Brain microvascular endothelial cell (primary cell): ENCODE data around the gene SKP1.

Experiments
- DNase-seq: peaks from one replicate; pipeline ENCODE4 v3.0.0-alpha.2; 2020
- H3K27ac ChIP-seq: fragments of 250-450 bp; sonication (Bioruptor Pico); 2 replicates; pipeline ENCODE4 v1.5.1; 2020; ENCODE audit warnings: mild to moderate bottlenecking, moderate library complexity
- H3K27me3 ChIP-seq: fragments of 250-450 bp; sonication (Bioruptor Pico); replicated peaks from 2 replicates; pipeline ENCODE4 v1.5.1; 2020; ENCODE audit warnings: mild to moderate bottlenecking
- H3K36me3 ChIP-seq: fragments of 250-450 bp; sonication (Bioruptor Pico); replicated peaks from 2 replicates; pipeline ENCODE4 v1.5.1; 2020; ENCODE audit warnings: mild to moderate bottlenecking
- H3K4me3 ChIP-seq: 2 replicates; pipeline ENCODE4 v1.5.1; 2011; ENCODE audit warnings: low read depth, mild to moderate bottlenecking, control low read depth, low read length, moderate library complexity
- CTCF ChIP-seq: IDR thresholded peaks from 2 replicates; pipeline ENCODE4 v1.5.1; 2011; ENCODE audit warnings: low read depth, mild to moderate bottlenecking, moderate library complexity, low read length, control low read depth, inconsistent platforms; ENCODE audit errors: missing control alignments
- in situ Hi-C: cut with HindIII; loops from 2 replicates; pipeline ENCODE4 v1.10.0; 2017; ENCODE audit warnings: low sequenced_read_pairs, low pct_ligation_motif_present

The SKP1 gene

GRCh38 chr5:134100283-134101091 lies 76.3 kb downstream of the SKP1 start:
- H3K27me3 ChIP-seq: no peaks in the 10 kb centered on the region
- peak; percentile 78 for DNase-seq
- no peaks in the 10 kb centered on the region for H3K36me3 ChIP-seq
- H3K4me3 ChIP-seq: no peak overlapping the region
- TF ChIP-seq CTCF: no peak
- H3K27ac ChIP-seq: peak overlapping the region; percentile 2
- in situ Hi-C loops: no loop called here

- no peaks in the 10 kb centered on the region for H3K36me3 ChIP-seq
- no peak overlapping the region for H3K4me3 ChIP-seq
- no peak for DNase-seq
- TF ChIP-seq CTCF: no peak
- in situ Hi-C loops: no loop called here
- no peaks in the 10 kb centered on the region for H3K27me3 ChIP-seq
- no peak overlapping the region for H3K27ac ChIP-seq
Measured at GRCh38 chr5:134099939-134100282, 76.8 kb downstream of the SKP1 start.

- H3K4me3 ChIP-seq: no peak overlapping the region
- H3K27ac ChIP-seq: no peak overlapping the region
- in situ Hi-C loops: no loop called here
- H3K27me3 ChIP-seq: no peaks in the 10 kb centered on the region
- no peaks in the 10 kb centered on the region for H3K36me3 ChIP-seq
- DNase-seq: no peak
- no peak for TF ChIP-seq CTCF
Measured at GRCh38 chr5:134099288-134099872, 77.4 kb downstream of the SKP1 start.
